ENCODE data around the gene ACVR1C. TPM values are rescaled to one million over a fixed set of nuclear protein-coding genes. Genes with fewer than 3 reads are reported as not detected.

The ACVR1C gene
- total RNA-seq, 1 experiment from 2014 or later = 1.2 TPM

GRCh38 chr2:157620956-157621355 lies 7.7 kb downstream of the ACVR1C start:
- Mint-ChIP-seq H3K27me3 (ENCODE audit: low read depth) (peaks cover 69% of the 10 kb centered on the region), H3K27ac (no peak overlapping the region), H3K36me3 (no peaks in the 10 kb centered on the region), H3K4me3 (no peak overlapping the region), H3K4me1 (no peaks in the 10 kb centered on the region), H3K9me3 (peaks cover 16% of the 10 kb centered on the region)
- POLR2A ChIA-PET = no interaction called here
- DNase-seq (ENCODE audit: low spot score) = no peak
- no peak for ATAC-seq
- CTCF ChIA-PET = interaction anchor here (1.3 kb wide), 2 partner anchors 8 to 17 kb away, joined by 3 to 10 read pairs; partner anchors contain the start of gene ACVR1C
- no peak for TF ChIP-seq ESRRA (CRISPR knock-in tag; IDR thresholded peaks at IDR 0.05; ENCODE audit: borderline replicate concordance)
- no peak for TF ChIP-seq NFATC4 (CRISPR knock-in tag; IDR thresholded peaks at IDR 0.05)

DNA sequence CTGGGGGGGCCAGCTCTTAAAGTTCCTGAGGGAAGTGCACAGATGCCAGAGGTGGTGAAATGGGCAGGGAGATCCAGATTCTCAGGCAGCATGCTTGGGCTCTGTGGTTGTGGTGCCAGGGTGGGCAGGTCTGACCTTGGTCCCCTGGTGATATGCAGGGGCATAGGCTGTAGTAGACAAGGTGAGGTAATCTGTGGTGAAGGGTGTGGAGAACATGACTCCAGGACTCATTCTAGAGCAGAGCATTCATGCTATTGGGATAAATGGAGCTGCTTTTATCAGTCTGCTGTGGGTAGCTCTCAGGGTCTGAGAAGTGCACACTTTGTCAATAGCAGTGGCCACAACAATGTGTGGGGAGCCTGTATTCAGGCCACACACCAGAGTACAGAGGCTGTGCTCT lies 16.9 kb downstream of the ACVR1C start:
- Mint-ChIP-seq H3K4me1 (no peaks in the 10 kb centered on the region), H3K9me3 (no peaks in the 10 kb centered on the region), H3K27me3 (ENCODE audit: low read depth) (peaks cover 40% of the 10 kb centered on the region), H3K4me3 (no peak overlapping the region), H3K36me3 (no peaks in the 10 kb centered on the region), H3K27ac (no peak overlapping the region)
- POLR2A ChIA-PET = no interaction called here
- CTCF ChIA-PET = no interaction called here
- no peak for ATAC-seq
- no peak for DNase-seq (ENCODE audit: low spot score)
- TF ChIP-seq ZNF281 (CRISPR knock-in tag; IDR thresholded peaks at IDR 0.05) (no peak), MLX (CRISPR knock-in tag; IDR thresholded peaks at IDR 0.05) (no peak), FOXK1 (CRISPR knock-in tag; IDR thresholded peaks at IDR 0.05) (no peak), MYBL2 (CRISPR knock-in tag; IDR thresholded peaks at IDR 0.05) (no peak), CREM (CRISPR knock-in tag; IDR thresholded peaks at IDR 0.05) (no peak), SOX15 (CRISPR knock-in tag; IDR thresholded peaks at IDR 0.05) (no peak), NR2C2 (CRISPR knock-in tag; IDR thresholded peaks at IDR 0.05) (no peak), TEAD4 (CRISPR knock-in tag; IDR thresholded peaks at IDR 0.05) (no peak), SMAD4 (CRISPR knock-in tag; IDR thresholded peaks at IDR 0.05) (no peak), ZNF219 (CRISPR knock-in tag; IDR thresholded peaks at IDR 0.05; ENCODE audit: borderline replicate concordance) (no peak), EMX1 (CRISPR knock-in tag; IDR thresholded peaks at IDR 0.05) (no peak), ZNF423 (CRISPR knock-in tag; IDR thresholded peaks at IDR 0.05) (no peak), ATF6 (CRISPR knock-in tag; IDR thresholded peaks at IDR 0.05) (no peak), TCF7 (CRISPR knock-in tag; IDR thresholded peaks at IDR 0.05; ENCODE audit: low read depth) (no peak), MXD4 (CRISPR knock-in tag; IDR thresholded peaks at IDR 0.05; ENCODE audit: borderline replicate concordance) (no peak), ATF1 (CRISPR knock-in tag; IDR thresholded peaks at IDR 0.05) (no peak), KAT7 (CRISPR knock-in tag; IDR thresholded peaks at IDR 0.05; ENCODE audit: borderline replicate concordance) (no peak)
- TF ChIP-seq, protein P1, sequence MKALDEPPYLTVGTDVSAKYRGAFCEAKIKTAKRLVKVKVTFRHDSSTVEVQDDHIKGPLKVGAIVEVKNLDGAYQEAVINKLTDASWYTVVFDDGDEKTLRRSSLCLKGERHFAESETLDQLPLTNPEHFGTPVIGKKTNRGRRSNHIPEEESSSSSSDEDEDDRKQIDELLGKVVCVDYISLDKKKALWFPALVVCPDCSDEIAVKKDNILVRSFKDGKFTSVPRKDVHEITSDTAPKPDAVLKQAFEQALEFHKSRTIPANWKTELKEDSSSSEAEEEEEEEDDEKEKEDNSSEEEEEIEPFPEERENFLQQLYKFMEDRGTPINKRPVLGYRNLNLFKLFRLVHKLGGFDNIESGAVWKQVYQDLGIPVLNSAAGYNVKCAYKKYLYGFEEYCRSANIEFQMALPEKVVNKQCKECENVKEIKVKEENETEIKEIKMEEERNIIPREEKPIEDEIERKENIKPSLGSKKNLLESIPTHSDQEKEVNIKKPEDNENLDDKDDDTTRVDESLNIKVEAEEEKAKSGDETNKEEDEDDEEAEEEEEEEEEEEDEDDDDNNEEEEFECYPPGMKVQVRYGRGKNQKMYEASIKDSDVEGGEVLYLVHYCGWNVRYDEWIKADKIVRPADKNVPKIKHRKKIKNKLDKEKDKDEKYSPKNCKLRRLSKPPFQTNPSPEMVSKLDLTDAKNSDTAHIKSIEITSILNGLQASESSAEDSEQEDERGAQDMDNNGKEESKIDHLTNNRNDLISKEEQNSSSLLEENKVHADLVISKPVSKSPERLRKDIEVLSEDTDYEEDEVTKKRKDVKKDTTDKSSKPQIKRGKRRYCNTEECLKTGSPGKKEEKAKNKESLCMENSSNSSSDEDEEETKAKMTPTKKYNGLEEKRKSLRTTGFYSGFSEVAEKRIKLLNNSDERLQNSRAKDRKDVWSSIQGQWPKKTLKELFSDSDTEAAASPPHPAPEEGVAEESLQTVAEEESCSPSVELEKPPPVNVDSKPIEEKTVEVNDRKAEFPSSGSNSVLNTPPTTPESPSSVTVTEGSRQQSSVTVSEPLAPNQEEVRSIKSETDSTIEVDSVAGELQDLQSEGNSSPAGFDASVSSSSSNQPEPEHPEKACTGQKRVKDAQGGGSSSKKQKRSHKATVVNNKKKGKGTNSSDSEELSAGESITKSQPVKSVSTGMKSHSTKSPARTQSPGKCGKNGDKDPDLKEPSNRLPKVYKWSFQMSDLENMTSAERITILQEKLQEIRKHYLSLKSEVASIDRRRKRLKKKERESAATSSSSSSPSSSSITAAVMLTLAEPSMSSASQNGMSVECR (CRISPR knock-in tag; IDR thresholded peaks at IDR 0.05; ENCODE audit: borderline replicate concordance) = no peak
- TF ChIP-seq, protein P2, sequence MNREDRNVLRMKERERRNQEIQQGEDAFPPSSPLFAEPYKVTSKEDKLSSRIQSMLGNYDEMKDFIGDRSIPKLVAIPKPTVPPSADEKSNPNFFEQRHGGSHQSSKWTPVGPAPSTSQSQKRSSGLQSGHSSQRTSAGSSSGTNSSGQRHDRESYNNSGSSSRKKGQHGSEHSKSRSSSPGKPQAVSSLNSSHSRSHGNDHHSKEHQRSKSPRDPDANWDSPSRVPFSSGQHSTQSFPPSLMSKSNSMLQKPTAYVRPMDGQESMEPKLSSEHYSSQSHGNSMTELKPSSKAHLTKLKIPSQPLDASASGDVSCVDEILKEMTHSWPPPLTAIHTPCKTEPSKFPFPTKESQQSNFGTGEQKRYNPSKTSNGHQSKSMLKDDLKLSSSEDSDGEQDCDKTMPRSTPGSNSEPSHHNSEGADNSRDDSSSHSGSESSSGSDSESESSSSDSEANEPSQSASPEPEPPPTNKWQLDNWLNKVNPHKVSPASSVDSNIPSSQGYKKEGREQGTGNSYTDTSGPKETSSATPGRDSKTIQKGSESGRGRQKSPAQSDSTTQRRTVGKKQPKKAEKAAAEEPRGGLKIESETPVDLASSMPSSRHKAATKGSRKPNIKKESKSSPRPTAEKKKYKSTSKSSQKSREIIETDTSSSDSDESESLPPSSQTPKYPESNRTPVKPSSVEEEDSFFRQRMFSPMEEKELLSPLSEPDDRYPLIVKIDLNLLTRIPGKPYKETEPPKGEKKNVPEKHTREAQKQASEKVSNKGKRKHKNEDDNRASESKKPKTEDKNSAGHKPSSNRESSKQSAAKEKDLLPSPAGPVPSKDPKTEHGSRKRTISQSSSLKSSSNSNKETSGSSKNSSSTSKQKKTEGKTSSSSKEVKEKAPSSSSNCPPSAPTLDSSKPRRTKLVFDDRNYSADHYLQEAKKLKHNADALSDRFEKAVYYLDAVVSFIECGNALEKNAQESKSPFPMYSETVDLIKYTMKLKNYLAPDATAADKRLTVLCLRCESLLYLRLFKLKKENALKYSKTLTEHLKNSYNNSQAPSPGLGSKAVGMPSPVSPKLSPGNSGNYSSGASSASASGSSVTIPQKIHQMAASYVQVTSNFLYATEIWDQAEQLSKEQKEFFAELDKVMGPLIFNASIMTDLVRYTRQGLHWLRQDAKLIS (CRISPR knock-in tag; IDR thresholded peaks at IDR 0.05; ENCODE audit: borderline replicate concordance) = no peak
- TF ChIP-seq, protein P3, sequence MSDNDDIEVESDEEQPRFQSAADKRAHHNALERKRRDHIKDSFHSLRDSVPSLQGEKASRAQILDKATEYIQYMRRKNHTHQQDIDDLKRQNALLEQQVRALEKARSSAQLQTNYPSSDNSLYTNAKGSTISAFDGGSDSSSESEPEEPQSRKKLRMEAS (CRISPR knock-in tag; IDR thresholded peaks at IDR 0.05) = no peak
